H1 (cell line): ENCODE data around the gene SPACDR. TPM values are rescaled to one million over a fixed set of nuclear protein-coding genes. Genes with fewer than 3 reads are reported as not detected.

ENCODE experiments used
- CTCF ChIA-PET: fragments of 300-600 bp; sonication (Branson Sonifier 250); formaldehyde crosslinking; loops from one replicate; lab custom pipeline; 2021; ENCODE audit not compliant: partially characterized antibody; lab: Charles Lee
- POLR2A ChIA-PET: fragments of 300-600 bp; sonication (Branson Sonifier 250); formaldehyde crosslinking; loops from one replicate; lab custom pipeline; 2021; ENCODE audit warnings: inconsistent platforms; ENCODE audit not compliant: partially characterized antibody; lab: Charles Lee
- DNase-seq, 2 experiments: peaks; one replicate each; pipeline versions ENCODE4 v3.0.0 to v3.0.0-alpha.2; 2010 to 2022; ENCODE audit warnings: low spot score in 2 of 2, low read depth in 1 of 2, mixed read lengths in 1 of 2
- FAIRE-seq: peaks from 2 replicates; lab custom pipeline; 2011; peaks lifted over from hg19 to GRCh38; lab: Jason Lieb, UNC
- H2AFZ ChIP-seq: 2 replicates; pipeline ENCODE4 v1.8.1; 2012; ENCODE audit warnings: low read length, inconsistent platforms
- H2AK5ac ChIP-seq: 2 replicates; pipeline ENCODE4 v1.6.1; 2013; ENCODE audit warnings: low read depth, low read length
- H2BK120ac ChIP-seq: replicated peaks from 2 replicates; pipeline ENCODE3; 2013; ENCODE audit warnings: low read depth, low read length, inconsistent platforms
- H2BK12ac ChIP-seq: 2 replicates; pipeline ENCODE4 v1.6.1; 2013; ENCODE audit warnings: low read depth, low read length
- H2BK15ac ChIP-seq: 2 replicates; pipeline ENCODE4 v1.6.1; 2013; ENCODE audit warnings: low read length
- H2BK20ac ChIP-seq: 2 replicates; pipeline ENCODE4 v1.6.1; 2013; ENCODE audit warnings: low read length
- H2BK5ac ChIP-seq: 2 replicates; pipeline ENCODE4 v1.6.1; 2013; ENCODE audit warnings: low read depth, low read length
- H3K14ac ChIP-seq: 2 replicates; pipeline ENCODE4 v1.6.1; 2013; ENCODE audit warnings: inconsistent platforms; ENCODE audit not compliant: insufficient read length
- H3K18ac ChIP-seq: 2 replicates; pipeline ENCODE4 v1.6.1; 2013; ENCODE audit warnings: low read length; ENCODE audit errors: extremely low read depth
- H3K23ac ChIP-seq: 2 replicates; pipeline ENCODE4 v1.6.1; 2013; ENCODE audit warnings: inconsistent platforms; ENCODE audit not compliant: insufficient read length
- H3K23me2 ChIP-seq: 2 replicates; pipeline ENCODE4 v1.6.1; 2013; ENCODE audit warnings: low read depth, low read length
- H3K27ac ChIP-seq: 2 replicates; pipeline ENCODE4 v1.6.1; 2011; ENCODE audit warnings: low read depth, low read length, inconsistent platforms
- H3K27me3 ChIP-seq, 4 experiments: replicated peaks in 1 of 4; 1 replicate in 1 of 4; 2 replicates in 3 of 4; pipeline versions ENCODE4 v1.6.1 to v1.8.1; 2011 to 2013; ENCODE audit warnings: low read length in 3 of 4, mild to moderate bottlenecking in 3 of 4, inconsistent platforms in 2 of 4, mixed read lengths in 2 of 4, moderate library complexity in 1 of 4; ENCODE audit not compliant: control insufficient read depth in 3 of 4, insufficient read depth in 3 of 4; ENCODE audit errors: extremely low read depth in 1 of 4
- H3K36me3 ChIP-seq, 4 experiments: 2 replicates each; pipeline versions ENCODE4 v1.6.1 to v1.8.1; 2011 to 2013; ENCODE audit warnings: mild to moderate bottlenecking in 4 of 4, low read length in 3 of 4, moderate library complexity in 2 of 4, control low read depth in 1 of 4, inconsistent platforms in 1 of 4; ENCODE audit not compliant: insufficient read depth in 4 of 4, control insufficient read depth in 2 of 4
- H3K4ac ChIP-seq: replicated peaks from 2 replicates; pipeline ENCODE3; 2013; ENCODE audit warnings: low read length, low read depth, mixed read lengths, inconsistent platforms; ENCODE audit not compliant: insufficient read length
- H3K4me1 ChIP-seq, 4 experiments: replicated peaks in 1 of 4; 1 replicate in 1 of 4; 2 replicates in 3 of 4; pipeline versions ENCODE4 v1.6.1 to v1.8.1; 2011 to 2013; ENCODE audit warnings: low read length in 3 of 4, inconsistent platforms in 2 of 4, mixed read lengths in 1 of 4; ENCODE audit not compliant: insufficient read depth in 4 of 4, control insufficient read depth in 3 of 4
- H3K4me2 ChIP-seq, 2 experiments: 2 replicates each; pipeline versions ENCODE4 v1.6.1 to v1.8.1; 2011 to 2013; ENCODE audit warnings: low read depth in 2 of 2, low read length in 2 of 2, control low read depth in 1 of 2, inconsistent platforms in 1 of 2, mild to moderate bottlenecking in 1 of 2; ENCODE audit not compliant: insufficient read depth in 1 of 2
- H3K4me3 ChIP-seq, 4 experiments: fragments of 200-600, 300-600 bp in 1 of 4; sonication (generic), shearing (Covaris generic), sonication (Bioruptor Twin) in 1 of 4; 2 replicates each; pipeline versions ENCODE4 v1.5.1 to v1.8.1; 2011 to 2016; ENCODE audit warnings: low read length in 4 of 4, low read depth in 3 of 4, control low read depth in 2 of 4, inconsistent platforms in 2 of 4, mild to moderate bottlenecking in 2 of 4, mixed read lengths in 1 of 4, moderate library complexity in 1 of 4; ENCODE audit not compliant: insufficient read depth in 2 of 4; ENCODE audit errors: extremely low read depth in 1 of 4
- H3K56ac ChIP-seq: replicated peaks from 2 replicates; pipeline ENCODE3; 2013; ENCODE audit warnings: low read depth, mild to moderate bottlenecking, mixed read lengths, low read length, inconsistent platforms; ENCODE audit not compliant: insufficient read length
- H3K79me1 ChIP-seq: 2 replicates; pipeline ENCODE4 v1.6.1; 2013; ENCODE audit warnings: low read depth, low read length, control low read depth
- H3K79me2 ChIP-seq, 2 experiments: 2 replicates each; pipeline versions ENCODE4 v1.6.1 to v1.8.1; 2012 to 2013; ENCODE audit warnings: low read length in 2 of 2, mild to moderate bottlenecking in 2 of 2, inconsistent platforms in 1 of 2; ENCODE audit not compliant: insufficient read depth in 2 of 2, control insufficient read depth in 1 of 2
- H3K9ac ChIP-seq, 4 experiments: replicated peaks in 1 of 4; 1 replicate in 1 of 4; 2 replicates in 3 of 4; pipeline versions ENCODE4 v1.6.1 to v1.8.1; 2011 to 2013; ENCODE audit warnings: low read depth in 3 of 4, low read length in 3 of 4, control low read depth in 2 of 4, mild to moderate bottlenecking in 2 of 4, moderate library complexity in 2 of 4, inconsistent platforms in 1 of 4; ENCODE audit errors: extremely low read depth in 1 of 4
- H3K9me3 ChIP-seq, 2 experiments: 2 replicates each; pipeline versions ENCODE4 v1.6.1 to v1.8.1; 2012 to 2013; ENCODE audit warnings: mild to moderate bottlenecking in 2 of 2, moderate library complexity in 2 of 2, control low read depth in 1 of 2, inconsistent platforms in 1 of 2, low read depth in 1 of 2, low read length in 1 of 2, mixed read lengths in 1 of 2; ENCODE audit not compliant: insufficient read depth in 2 of 2
- H4K20me1 ChIP-seq, 2 experiments: replicated peaks in 1 of 2; 2 replicates each; pipeline versions ENCODE3 to v1.8.1; 2011 to 2013; ENCODE audit warnings: inconsistent platforms in 2 of 2, low read length in 2 of 2, mild to moderate bottlenecking in 1 of 2; ENCODE audit not compliant: insufficient read depth in 2 of 2, control insufficient read depth in 1 of 2
- H4K5ac ChIP-seq: 2 replicates; pipeline ENCODE4 v1.6.1; 2013; ENCODE audit warnings: low read length, low read depth, mixed read lengths, inconsistent platforms; ENCODE audit not compliant: insufficient read length
- H4K8ac ChIP-seq: 2 replicates; pipeline ENCODE4 v1.8.0; 2013; ENCODE audit warnings: mild to moderate bottlenecking, moderate library complexity, low read length, inconsistent platforms; ENCODE audit not compliant: insufficient read depth; ENCODE audit errors: extremely low read depth
- H4K91ac ChIP-seq: replicated peaks from 2 replicates; pipeline ENCODE3; 2013; ENCODE audit warnings: low read length, mixed read lengths, inconsistent platforms; ENCODE audit not compliant: insufficient read length
- ATF3 ChIP-seq: IDR thresholded peaks from 2 replicates; pipeline ENCODE4 v1.6.1; 2011; ENCODE audit warnings: low read depth, mild to moderate bottlenecking, low read length; ENCODE audit not compliant: insufficient read depth
- BACH1 ChIP-seq: IDR thresholded peaks from 2 replicates; pipeline ENCODE4 v1.6.1; 2012; ENCODE audit warnings: low read length, improper control_type of control experiment
- CREB1 ChIP-seq: IDR thresholded peaks from 2 replicates; pipeline ENCODE4 v1.6.1; 2012; ENCODE audit warnings: inconsistent platforms
- CTCF ChIP-seq, 3 experiments: IDR thresholded peaks; 1 replicate in 2 of 3; 2 replicates in 1 of 3; pipeline versions ENCODE4 v1.5.1 to v1.6.1; 2011; ENCODE audit warnings: low read length in 3 of 3, mild to moderate bottlenecking in 3 of 3, inconsistent platforms in 2 of 3, low read depth in 1 of 3, moderate library complexity in 1 of 3; ENCODE audit not compliant: insufficient read depth in 1 of 3; ENCODE audit errors: control extremely low read depth in 1 of 3
- EZH2 ChIP-seq: fragments of 200-600 bp; sonication (generic); IDR thresholded peaks from 2 replicates; pipeline ENCODE4 v1.7.1; 2012; ENCODE audit warnings: low read depth, mild to moderate bottlenecking, moderate library complexity, low read length, inconsistent platforms; ENCODE audit not compliant: severe bottlenecking
- TEAD4 ChIP-seq: IDR thresholded peaks from 2 replicates; pipeline ENCODE4 v1.6.1; 2012; ENCODE audit warnings: low read depth, low read length, inconsistent platforms, mixed read lengths
- WGBS, 2 experiments: shearing (Covaris generic) in 1 of 2; methylation state at CpG; one replicate each; pipeline versions ENCODE4 v1.1.6 to v1.1.7; 2013 to 2015; ENCODE audit warnings: low lambda C conversion rate in 2 of 2, mixed read lengths in 2 of 2, inconsistent platforms in 1 of 2, low coverage in 1 of 2, missing lambda C conversion rate in 1 of 2; ENCODE audit not compliant: insufficient replicate concordance in 2 of 2, insufficient coverage in 1 of 2, insufficient read length in 1 of 2; ENCODE audit errors: extremely low coverage in 1 of 2, missing lambda C conversion rate in 1 of 2; 5-methylcytosine and 5-hydroxymethylcytosine counted together
- polyA plus RNA-seq, 7 experiments: library from polyadenylated mRNA; depleted of rRNA in 3 of 7; stranded (reverse) in 5 of 7; unstranded in 2 of 7; fragments of >200 nt in 5 of 7; fragments of 200-250 nt in 2 of 7; gene quantifications; 1 replicate in 5 of 7; 2 replicates in 1 of 7; 4 replicates in 1 of 7; pipeline versions ENCODE4 v1.2.1 to v1.2.3, GENCODE V29; 2011 to 2013; ENCODE audit warnings: missing spikeins in 2 of 7, mixed read lengths in 2 of 7
- total RNA-seq: library from RNA; stranded (reverse); fragmentation: NEBNext Ultra II Directional; extraction: Animal tissue kit (Norgen Biotek cat#: 25700); gene quantifications from 2 replicates; pipeline ENCODE4 v1.2.1, GENCODE V29; 2021
- TF ChIP-seq, protein P1 (sequence below): IDR thresholded peaks from 2 replicates; pipeline ENCODE4 v1.6.1; 2012; ENCODE audit warnings: low read length, inconsistent platforms

SPACDR gene
- total and polyA plus RNA-seq, 2 of the 8 experiments (the other 6 are each of a cell fraction or from before 2014, with no cell fraction given): 0.26 TPM; not detected in 1

DNA sequence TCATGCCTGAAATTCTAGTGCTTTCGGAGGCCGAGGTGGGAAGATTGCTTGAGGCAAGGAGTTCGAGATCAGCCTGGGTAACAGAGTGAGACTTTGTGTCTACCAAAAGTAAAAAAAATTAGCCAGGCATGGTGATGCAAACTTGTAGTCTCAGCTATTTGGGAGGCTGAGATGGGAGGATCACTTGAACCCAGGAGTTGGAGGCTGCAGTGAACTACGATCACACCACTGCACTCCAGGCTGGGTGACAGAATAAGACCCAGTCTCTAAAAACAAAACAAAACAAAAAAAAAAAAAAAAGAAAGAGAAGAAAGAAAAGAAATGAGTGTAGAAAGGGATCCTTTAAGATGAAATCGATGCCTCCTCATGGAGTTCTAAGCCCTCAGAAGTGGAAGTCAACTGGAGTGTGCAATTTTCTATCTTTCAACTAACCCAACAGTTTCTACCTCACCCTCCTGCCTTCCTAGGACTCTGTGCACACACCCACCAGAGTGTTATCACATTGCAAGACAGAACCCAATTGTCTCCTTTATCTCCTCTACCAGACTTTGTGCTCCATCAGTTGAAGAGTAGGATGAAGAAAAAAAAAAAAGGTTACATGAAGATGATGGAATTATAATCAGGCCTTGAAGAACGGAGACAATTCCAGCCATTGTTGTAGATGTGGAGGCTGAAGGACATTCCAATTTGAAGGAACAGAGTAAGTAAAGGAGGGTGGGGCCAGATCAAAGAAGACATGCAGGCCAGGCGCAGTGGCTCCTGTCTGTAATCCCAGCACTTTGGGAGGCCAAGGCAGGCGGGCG is 46.6 kb upstream of the SPACDR start:
- H3K4ac ChIP-seq: no peak overlapping the region
- H3K27me3 ChIP-seq: no peaks in the 10 kb centered on the region; a peak in 1 of 7 replicates
- WGBS, 2 experiments: 94% methylated on average over 9 of the region's 9 CpGs; no CpG with 5 or more reads in 1 of the 2 experiments
- no peaks in the 10 kb centered on the region for H3K36me3 ChIP-seq
- H3K79me2 ChIP-seq: no peaks in the 10 kb centered on the region
- CTCF ChIA-PET: no interaction called here
- H3K9me3 ChIP-seq: no peaks in the 10 kb centered on the region
- no peak overlapping the region for H2BK5ac ChIP-seq
- H3K4me1 ChIP-seq: no peaks in the 10 kb centered on the region
- no peaks in the 10 kb centered on the region for H4K20me1 ChIP-seq
- H2BK120ac ChIP-seq: no peak overlapping the region
- H3K79me1 ChIP-seq: no peaks in the 10 kb centered on the region
- no peak overlapping the region for H3K18ac ChIP-seq
- H3K23me2 ChIP-seq: no peaks in the 10 kb centered on the region
- FAIRE-seq (no peak), DNase-seq (no peak)
- H4K5ac ChIP-seq: no peak overlapping the region
- H2BK15ac ChIP-seq: no peak overlapping the region
- H3K14ac ChIP-seq: no peak overlapping the region
- POLR2A ChIA-PET: interaction anchor here (0.7 kb wide), 1 partner anchor 98 kb away, joined by 3 read pairs; no protein-coding TSS in a partner anchor
- H4K8ac ChIP-seq: no peak overlapping the region
- H2AFZ ChIP-seq: no peak overlapping the region
- no peak overlapping the region for H4K91ac ChIP-seq
- H2AK5ac ChIP-seq: no peak overlapping the region
- no peak overlapping the region for H3K56ac ChIP-seq
- H3K23ac ChIP-seq: no peak overlapping the region
- no peak overlapping the region for H3K9ac ChIP-seq
- no peak overlapping the region for H2BK20ac ChIP-seq
- H3K27ac ChIP-seq: no peak overlapping the region
- H2BK12ac ChIP-seq: no peak overlapping the region
- H3K4me3 ChIP-seq: no peak overlapping the region
- no peak overlapping the region for H3K4me2 ChIP-seq
- TF ChIP-seq CREB1: no peak
- no peak for TF ChIP-seq EZH2
- no peak for TF ChIP-seq TEAD4
- no peak for TF ChIP-seq ATF3
- TF ChIP-seq, protein P1, sequence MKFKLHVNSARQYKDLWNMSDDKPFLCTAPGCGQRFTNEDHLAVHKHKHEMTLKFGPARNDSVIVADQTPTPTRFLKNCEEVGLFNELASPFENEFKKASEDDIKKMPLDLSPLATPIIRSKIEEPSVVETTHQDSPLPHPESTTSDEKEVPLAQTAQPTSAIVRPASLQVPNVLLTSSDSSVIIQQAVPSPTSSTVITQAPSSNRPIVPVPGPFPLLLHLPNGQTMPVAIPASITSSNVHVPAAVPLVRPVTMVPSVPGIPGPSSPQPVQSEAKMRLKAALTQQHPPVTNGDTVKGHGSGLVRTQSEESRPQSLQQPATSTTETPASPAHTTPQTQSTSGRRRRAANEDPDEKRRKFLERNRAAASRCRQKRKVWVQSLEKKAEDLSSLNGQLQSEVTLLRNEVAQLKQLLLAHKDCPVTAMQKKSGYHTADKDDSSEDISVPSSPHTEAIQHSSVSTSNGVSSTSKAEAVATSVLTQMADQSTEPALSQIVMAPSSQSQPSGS: no peak
- TF ChIP-seq CTCF (IDR thresholded peaks at IDR 0.05; ENCODE audit: control extremely low read depth in 1 of 3, insufficient read depth in 1 of 3, low read depth in 1 of 3, low read length in 3 of 3): no peak
- TF ChIP-seq BACH1: no peak
